H1 (cell line): ENCODE data around the gene TMPRSS4.

Experiments
- EZH2 ChIP-seq: fragments of 200-600 bp; sonication (generic); IDR thresholded peaks from 2 replicates; pipeline ENCODE4 v1.7.1; 2012; ENCODE audit warnings: low read depth, mild to moderate bottlenecking, moderate library complexity, low read length, inconsistent platforms; ENCODE audit not compliant: severe bottlenecking
- POLR2A ChIP-seq, 2 experiments: IDR thresholded peaks; 1 replicate in 1 of 2; 2 replicates in 1 of 2; pipeline ENCODE4 v1.6.1; 2011; ENCODE audit warnings: low read depth in 2 of 2, low read length in 2 of 2, mild to moderate bottlenecking in 2 of 2; ENCODE audit errors: control extremely low read depth in 1 of 2
- RBBP5 ChIP-seq: IDR thresholded peaks from 2 replicates; pipeline ENCODE4 v1.7.1; 2012; ENCODE audit warnings: low read depth, mild to moderate bottlenecking, inconsistent platforms, low read length, moderate library complexity, borderline replicate concordance
- SAP30 ChIP-seq: fragments of 300-600 bp; sonication (generic); IDR thresholded peaks from 2 replicates; pipeline ENCODE4 v1.7.1; 2012; ENCODE audit warnings: low read length, moderate library complexity, mild to moderate bottlenecking, inconsistent platforms; ENCODE audit not compliant: insufficient read depth, insufficient replicate concordance
- TF ChIP-seq, protein P1 (sequence below), 3 experiments: IDR thresholded peaks; 1 replicate in 2 of 3; 2 replicates in 1 of 3; pipeline versions ENCODE4 v1.5.1 to v1.6.1; 2011; ENCODE audit warnings: low read length in 3 of 3, mild to moderate bottlenecking in 3 of 3, inconsistent platforms in 2 of 3, low read depth in 1 of 3, moderate library complexity in 1 of 3; ENCODE audit not compliant: insufficient read depth in 1 of 3; ENCODE audit errors: control extremely low read depth in 1 of 3

DNA sequence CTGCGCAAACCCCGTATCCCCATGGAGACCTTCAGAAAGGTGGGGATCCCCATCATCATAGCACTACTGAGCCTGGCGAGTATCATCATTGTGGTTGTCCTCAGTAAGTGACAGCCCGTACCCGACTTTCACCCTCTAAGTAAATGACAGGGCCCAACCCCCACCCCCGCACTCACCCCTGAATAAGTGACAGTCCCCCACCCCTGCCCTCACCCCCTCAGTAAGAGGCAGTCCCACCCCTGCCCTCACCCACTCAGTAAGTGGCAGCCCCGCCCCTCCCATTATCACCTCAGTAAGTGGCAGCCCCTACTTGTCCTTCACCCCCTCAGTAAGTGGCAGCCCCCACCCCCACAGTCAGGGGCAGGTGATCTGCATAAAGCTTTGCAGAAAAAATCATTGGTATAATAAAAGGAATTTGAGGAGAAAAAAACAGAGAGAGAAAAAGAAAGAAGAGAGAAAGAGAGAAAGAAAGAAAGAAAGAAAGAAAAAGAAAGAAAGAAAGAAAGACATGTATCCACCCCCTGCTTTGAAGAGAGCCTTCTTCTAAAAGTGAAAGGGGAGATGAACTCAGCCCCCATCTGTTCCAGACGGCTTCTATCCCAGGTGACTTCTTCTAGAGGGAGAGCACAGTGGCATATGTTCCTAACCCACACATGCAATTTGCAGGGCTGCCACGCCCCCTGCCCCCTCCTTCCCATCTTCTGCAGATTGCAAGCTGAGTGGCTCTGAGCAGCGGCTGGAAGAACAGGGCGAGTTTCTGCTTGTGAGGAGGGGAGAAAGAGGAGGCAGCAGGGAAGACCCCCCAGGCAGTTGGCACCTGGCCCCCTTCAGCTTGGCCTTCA, 22.3 kb downstream of the TMPRSS4 start:
- TF ChIP-seq, protein P1, sequence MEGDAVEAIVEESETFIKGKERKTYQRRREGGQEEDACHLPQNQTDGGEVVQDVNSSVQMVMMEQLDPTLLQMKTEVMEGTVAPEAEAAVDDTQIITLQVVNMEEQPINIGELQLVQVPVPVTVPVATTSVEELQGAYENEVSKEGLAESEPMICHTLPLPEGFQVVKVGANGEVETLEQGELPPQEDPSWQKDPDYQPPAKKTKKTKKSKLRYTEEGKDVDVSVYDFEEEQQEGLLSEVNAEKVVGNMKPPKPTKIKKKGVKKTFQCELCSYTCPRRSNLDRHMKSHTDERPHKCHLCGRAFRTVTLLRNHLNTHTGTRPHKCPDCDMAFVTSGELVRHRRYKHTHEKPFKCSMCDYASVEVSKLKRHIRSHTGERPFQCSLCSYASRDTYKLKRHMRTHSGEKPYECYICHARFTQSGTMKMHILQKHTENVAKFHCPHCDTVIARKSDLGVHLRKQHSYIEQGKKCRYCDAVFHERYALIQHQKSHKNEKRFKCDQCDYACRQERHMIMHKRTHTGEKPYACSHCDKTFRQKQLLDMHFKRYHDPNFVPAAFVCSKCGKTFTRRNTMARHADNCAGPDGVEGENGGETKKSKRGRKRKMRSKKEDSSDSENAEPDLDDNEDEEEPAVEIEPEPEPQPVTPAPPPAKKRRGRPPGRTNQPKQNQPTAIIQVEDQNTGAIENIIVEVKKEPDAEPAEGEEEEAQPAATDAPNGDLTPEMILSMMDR (IDR thresholded peaks at IDR 0.05; ENCODE audit: control extremely low read depth in 1 of 3, insufficient read depth in 1 of 3, low read depth in 1 of 3, low read length in 3 of 3), result no peak
- TF ChIP-seq POLR2A (IDR thresholded peaks at IDR 0.05; ENCODE audit: control extremely low read depth in 1 of 2, low read depth in 2 of 2, low read length in 2 of 2), result no peak
- TF ChIP-seq SAP30, result no peak
- TF ChIP-seq EZH2, result no peak
- no peak for TF ChIP-seq RBBP5
